IPS DF 4.7 (cell line): Measurements from ENCODE around the gene INCENP.

Experiments used
- DNase-seq: peaks from one replicate; pipeline ENCODE4 v3.0.0-alpha.2; 2013; ENCODE audit warnings: low spot score; ENCODE audit errors: extremely low read depth

The INCENP gene

GRCh38 chr11:62124186-62125113 lies 639 bp downstream of the INCENP start:
- no peak for DNase-seq

- no peak for DNase-seq
Observed at GRCh38 chr11:62125316-62125715, 1.5 kb downstream of the INCENP start.

- no peak for DNase-seq
Observed at GRCh38 chr11:62125881-62126280, 2.1 kb downstream of the INCENP start.

- no peak for DNase-seq
Observed at GRCh38 chr11:62127426-62127825, 3.6 kb downstream of the INCENP start.

- no peak for DNase-seq
Observed at GRCh38 chr11:62127941-62128770, 4.3 kb downstream of the INCENP start.

GRCh38 chr11:62128835-62129234 lies 5.0 kb downstream of the INCENP start:
- no peak for DNase-seq

GRCh38 chr11:62129590-62130282 lies 5.9 kb downstream of the INCENP start:
- no peak for DNase-seq

- no peak for DNase-seq
Observed at GRCh38 chr11:62130283-62131169, 6.7 kb downstream of the INCENP start.

- no peak for DNase-seq
Observed at GRCh38 chr11:62131170-62131464, 7.3 kb downstream of the INCENP start.

- DNase-seq, result no peak
Observed at GRCh38 chr11:62132191-62132590, 8.4 kb downstream of the INCENP start.

GRCh38 chr11:62132689-62133293 lies 9.0 kb downstream of the INCENP start:
- no peak for DNase-seq

GRCh38 chr11:62133328-62134065 lies 9.7 kb downstream of the INCENP start:
- no peak for DNase-seq

- no peak for DNase-seq
Observed at GRCh38 chr11:62137276-62137861, 13.6 kb downstream of the INCENP start.

- no peak for DNase-seq
Observed at GRCh38 chr11:62137881-62138629, 14.2 kb downstream of the INCENP start.

- DNase-seq, result no peak
Observed at GRCh38 chr11:62138630-62139425, 15.0 kb downstream of the INCENP start.

GRCh38 chr11:62139526-62140303 lies 15.9 kb downstream of the INCENP start:
- no peak for DNase-seq
